ENCODE measurements around the gene CNTN5.

GRCh38 chr11:99509863-99510262 is 489.1 kb downstream of the CNTN5 start:
- TF ChIP-seq EZH2 (IDR thresholded peaks at IDR 0.05; ENCODE audit: insufficient read depth, poor library complexity, severe bottlenecking) (no peak), EZH2phosphoT487 (IDR thresholded peaks at IDR 0.05; ENCODE audit: insufficient read depth, low read depth) (no peak)

Measured in GM23248 (cell line).